Brain pericyte (primary cell): ENCODE results near the gene WDR31.

ENCODE experiments used
- DNase-seq: peaks from one replicate; pipeline ENCODE4 v3.0.0-alpha.2; 2012; ENCODE audit warnings: low read depth, low spot score

The WDR31 gene

DNA sequence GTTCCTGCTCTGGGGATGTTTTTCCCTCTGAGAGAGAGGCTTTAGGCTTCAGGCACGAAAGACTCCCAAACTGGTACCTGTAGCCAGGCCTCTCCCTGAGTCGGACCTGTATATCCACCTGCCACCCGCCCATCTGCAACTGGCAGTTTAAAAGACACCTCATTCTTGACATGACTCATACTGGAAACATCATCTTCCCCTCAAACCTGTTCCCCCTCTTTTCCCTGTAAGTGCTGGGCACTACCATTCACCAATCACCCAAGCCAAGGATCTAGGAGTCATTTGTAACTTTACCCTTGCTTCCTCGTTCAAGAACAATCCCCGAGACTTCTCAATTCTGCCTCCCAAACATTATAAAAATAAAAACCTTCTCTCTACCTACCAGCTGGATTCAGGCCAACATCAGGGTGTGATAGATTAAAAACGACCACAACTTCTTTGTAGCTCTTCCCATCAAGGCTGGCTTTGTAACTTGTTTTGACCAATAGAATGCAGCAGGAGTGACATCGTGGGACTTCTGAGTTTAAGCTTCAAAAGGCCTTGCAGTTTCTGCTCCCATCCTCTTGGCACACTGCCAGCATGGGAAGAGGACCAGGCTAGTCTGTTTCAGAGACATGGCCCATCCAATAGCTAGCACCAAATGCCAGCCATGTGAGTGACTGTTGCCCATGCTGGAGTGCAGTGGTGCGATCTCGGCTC, 1.8 kb upstream of the WDR31 start:
- DNase-seq = no peak

DNA sequence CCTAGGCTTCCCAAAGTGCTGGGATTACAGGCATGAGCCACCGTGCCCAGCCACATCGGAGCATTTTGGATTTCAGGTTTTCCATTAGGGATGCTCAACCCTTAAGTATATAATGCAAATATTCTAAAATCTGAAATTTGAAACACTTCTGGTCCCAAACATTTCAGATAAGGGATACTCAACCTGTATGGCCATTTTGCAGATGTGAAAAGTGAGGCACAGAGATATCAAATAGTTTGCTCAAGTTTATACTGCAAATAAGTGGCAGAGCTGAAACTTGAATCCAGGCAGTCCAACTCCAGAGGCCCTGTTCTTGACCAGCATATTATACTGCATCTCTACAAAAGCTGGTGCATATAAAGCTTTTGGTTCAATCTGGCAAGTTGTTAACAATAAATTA, 2.4 kb downstream of the WDR31 start:
- DNase-seq = no peak

DNA sequence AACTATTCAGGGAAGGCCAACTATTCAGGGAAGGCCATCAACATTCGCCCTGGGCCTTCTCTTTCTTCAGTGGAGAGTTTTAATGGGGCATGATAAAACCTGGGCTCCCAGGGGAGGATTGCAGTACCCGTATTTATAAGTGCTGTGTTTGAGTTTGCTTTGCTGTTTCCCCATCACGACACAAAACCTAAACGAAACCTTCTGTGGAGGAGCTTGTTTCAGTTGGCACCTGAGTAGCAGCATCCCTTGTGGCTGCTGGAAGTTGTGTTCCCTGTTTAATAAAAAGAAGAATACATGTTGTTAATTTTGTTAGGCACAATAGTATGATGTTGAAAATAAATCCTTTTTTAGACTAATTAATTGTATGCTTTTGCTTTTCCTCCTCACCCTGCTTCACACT, 8.3 kb downstream of the WDR31 start:
- DNase-seq = no peak

DNA sequence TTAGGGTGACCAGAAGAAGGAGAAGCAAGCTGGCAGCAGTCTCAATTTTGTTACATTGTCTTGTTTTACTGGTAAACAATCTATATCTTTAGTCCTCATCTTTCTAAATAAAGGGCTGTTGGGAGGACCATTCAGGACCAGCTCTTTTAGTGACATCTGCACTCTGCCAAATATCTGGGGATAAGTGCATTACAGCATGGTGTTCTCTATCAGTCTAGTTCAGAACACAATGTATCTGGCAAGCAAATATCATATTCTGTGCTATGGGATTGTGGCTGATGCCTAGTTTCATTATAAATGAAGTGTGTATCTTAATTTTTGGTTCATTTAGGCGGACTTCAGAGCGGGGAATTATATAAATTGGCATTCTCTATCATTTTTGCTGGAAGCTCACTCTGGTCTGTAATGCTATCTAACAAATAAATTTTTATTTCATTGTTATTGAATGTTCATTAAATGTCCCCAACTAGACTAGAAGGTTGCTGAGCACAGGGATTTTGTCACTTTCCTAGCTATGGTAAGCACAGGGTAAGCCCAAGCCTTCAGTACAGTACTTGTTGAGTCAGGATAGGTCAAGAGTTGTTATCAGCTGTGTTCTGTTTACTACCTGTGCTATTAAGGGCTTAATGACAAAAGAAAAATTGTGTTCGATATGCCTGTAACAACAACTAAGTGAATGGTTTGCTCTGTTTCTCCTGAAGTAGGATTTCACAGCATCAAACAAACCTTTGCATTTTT, 11.9 kb downstream of the WDR31 start:
- no peak for DNase-seq

DNA sequence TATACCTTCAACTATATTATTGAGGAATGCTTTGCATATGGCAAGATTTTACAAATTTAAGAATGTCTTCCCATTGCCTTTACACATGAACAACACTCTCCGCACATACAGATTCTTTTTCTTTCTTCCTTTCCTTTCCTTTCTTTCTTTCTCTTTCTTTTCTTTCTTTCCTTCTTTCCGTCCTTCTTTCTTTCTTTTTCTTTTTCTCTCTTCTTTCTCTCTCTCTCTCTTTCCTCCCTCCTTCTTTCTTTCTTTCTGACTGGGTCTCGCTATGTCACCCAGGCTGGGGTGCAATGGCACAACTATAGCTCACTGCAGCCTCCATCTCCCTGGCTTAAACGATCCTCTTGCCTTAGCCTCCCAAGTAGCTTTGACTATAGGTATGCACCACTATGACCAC, 13.8 kb downstream of the WDR31 start:
- no peak for DNase-seq

DNA sequence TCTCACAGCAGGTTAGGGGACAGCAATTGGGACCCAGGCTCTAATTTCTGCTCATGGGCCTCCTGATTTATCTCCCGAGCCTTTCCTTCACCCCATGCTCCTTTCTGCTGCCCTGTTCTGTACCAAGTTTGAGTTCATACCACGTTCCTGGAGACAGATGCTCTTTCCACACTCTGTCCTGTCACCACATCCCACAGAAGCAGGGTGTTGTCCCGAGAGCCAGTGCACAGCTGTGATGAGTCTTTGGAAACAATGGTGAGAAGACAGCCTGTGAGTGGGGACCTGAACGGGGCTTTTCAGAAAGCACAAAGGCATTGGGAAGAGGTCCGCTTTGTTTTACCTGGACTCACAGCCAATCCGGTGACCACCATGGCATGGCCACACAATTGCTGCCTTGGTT, 17.4 kb downstream of the WDR31 start:
- DNase-seq = no peak

DNA sequence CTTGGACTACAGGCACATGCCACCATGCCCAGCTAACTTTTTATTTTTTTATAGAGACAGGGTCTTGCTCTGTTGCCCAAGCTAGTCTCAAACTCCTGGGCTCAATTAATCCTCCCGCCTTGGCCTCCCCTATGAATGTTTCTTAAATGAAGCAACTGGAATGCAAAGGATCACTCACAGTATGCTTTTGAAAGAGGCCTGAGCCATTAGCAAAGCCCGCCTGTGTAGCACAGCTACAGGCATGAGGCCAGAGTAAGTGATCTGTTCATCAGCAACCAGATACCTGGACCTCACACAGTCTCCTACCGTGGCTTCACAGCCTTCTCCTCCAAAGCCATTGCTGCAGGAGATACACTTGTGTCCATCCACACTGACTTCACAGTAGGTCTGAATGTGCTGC, 20.0 kb downstream of the WDR31 start:
- no peak for DNase-seq

DNA sequence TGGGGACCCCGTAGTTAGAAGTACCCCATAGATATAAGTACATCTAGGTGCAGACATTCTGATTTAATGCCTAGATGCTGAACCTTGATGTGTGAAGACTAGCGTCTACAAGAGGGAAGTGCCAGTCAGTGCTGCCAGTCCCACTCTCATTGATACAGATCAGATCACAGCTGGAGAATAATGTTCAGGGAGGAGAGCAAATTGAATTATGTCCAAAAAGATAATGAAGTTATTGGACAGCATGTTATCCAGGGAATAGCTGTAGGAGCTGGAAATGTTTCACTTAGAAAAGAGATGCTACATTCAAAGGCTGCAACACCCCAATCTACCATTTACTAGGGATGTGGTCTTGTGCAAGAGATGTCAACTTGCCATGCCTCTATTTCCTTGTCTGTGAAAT, 21.0 kb downstream of the WDR31 start:
- DNase-seq = no peak

DNA sequence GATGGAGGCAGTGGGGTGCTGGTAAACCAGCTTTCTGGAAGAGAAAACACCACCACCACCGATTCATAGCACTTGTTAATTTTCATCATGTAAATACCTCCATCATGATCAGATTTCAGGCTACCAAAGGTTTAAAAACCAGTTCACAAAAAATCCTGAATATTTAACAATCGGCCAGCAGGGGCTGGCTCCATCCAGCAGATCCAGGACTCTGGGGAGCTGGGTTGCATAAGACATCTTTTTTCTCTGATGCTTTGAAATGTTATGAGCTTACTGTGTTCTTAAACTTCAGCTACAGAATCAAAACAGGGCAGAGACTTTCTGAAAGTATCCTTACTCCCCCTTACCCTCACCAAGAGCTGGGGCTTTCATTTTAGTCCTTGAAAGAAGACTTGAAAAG, 22.3 kb downstream of the WDR31 start:
- no peak for DNase-seq

DNA sequence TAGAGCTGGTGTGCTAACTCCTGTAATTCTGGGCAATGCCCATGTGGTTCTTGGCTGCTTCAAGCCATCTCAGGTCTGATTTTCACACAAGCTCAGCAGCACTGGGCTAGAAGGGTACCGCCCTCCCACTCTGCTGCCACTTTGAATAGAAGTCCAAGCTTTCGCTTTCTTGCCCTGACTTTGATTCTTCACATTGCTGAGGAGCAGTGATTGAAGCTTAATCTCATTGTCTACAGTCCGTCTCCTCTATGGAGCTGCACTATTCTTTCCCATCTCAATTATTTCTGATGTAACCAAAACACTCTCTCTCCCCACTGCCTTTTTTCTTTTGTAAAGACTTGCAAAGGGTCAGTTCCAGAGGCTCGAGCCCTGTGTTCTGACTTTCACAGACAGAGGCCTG, 24.0 kb downstream of the WDR31 start:
- DNase-seq = no peak

DNA sequence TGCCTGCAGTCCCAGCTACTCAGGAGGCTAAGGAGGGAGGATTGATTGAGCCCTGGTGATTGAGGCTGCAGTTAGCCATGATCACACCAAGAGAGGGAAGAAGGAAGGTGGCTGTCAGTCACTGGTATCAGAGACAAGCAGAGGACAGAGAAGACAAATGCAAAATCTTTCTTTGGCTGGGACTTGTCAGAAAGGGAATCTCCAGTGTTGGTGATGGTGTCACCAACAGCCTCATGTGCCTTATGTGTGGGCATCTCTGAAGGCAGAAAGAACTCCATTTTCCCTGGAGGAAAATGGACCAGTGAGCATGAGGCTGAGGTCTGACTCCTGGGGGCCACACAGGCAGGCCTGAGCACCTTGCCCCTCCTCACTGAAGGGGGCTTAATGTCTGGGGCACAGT, 24.8 kb downstream of the WDR31 start:
- DNase-seq = no peak

DNA sequence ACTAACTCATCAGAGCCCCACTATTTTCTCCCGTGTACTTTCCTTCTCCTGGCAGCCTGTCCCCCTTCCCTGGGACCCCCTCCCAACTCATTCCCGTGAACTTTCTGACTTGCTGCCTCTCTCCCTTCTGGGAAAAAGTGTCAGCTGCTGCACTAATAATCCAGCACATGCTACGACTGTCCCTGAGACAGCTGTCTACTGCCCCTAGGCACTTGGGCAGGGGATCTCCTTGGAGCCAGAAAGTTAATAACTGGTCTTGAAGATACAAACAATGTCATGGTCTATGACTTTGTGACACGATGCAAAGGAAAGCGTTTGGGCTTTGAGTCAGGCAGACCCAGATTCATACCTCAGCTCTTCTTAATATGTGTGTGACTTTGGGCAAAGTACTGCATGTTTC, 26.8 kb downstream of the WDR31 start:
- no peak for DNase-seq

DNA sequence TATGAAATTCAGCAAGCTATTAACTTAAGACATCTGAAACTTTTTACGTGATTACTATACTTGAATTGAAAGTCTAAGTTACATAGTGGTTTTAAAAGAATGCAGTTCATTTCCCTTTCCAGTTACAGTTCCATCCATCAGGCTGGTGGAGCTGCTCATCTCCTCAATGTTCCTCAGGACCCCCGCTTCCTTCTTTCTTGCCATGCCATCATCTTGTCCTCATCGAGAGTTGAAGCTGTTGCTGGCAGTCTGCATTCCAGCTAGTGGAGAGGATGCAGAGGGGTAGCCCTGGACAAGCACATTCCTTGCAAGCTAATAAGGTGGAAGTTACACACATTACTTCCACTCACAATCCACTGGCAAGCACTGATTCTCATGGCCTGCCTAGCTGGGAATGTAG, 28.1 kb downstream of the WDR31 start:
- DNase-seq = no peak

DNA sequence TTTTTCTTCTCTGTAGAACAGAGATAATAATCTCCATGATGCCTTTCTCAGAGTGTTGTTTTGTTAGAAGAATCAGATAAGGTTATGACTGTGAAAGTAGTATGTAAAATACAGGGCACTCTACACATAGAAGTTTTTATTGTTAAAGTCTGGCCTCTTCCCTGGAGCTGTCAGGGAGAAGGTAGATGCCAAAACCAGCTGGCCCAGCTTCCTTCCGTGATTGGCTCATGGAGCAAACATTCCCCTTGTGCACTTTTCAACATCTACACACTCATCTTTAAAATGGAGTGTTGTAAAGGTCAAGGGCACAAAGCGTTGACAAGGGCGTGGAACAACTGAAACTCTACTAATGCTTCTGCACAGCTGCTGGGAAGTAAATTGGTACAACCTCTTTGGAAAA, 29.5 kb downstream of the WDR31 start:
- no peak for DNase-seq

DNA sequence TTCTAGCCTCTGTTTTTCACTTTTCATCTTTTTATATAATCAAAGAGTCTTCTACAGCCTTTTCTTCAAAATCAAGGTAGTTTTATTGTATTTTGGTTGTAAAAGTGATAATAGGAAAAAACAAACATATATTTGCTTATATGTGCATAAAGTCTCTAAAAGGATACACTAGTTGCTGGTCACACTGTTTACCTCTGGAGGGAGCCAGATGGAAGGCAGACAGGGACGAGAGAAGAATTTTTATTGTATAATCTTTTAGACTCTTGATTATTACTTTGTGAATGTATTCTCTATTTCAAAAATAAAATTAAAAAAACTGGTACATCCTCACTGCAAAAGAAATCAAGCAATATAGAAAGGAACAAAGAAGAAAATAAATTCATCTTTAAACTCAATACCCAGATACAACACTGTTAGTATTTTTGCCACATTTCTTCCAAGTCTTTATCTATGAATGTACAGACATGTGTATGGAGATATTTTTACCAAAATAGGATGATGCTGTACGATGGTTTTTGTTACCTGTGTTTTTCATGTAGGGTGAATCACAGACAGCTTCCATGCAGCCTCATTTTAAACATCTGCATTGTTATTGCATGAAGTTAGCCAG, 30.8 kb downstream of the WDR31 start:
- DNase-seq = no peak

DNA sequence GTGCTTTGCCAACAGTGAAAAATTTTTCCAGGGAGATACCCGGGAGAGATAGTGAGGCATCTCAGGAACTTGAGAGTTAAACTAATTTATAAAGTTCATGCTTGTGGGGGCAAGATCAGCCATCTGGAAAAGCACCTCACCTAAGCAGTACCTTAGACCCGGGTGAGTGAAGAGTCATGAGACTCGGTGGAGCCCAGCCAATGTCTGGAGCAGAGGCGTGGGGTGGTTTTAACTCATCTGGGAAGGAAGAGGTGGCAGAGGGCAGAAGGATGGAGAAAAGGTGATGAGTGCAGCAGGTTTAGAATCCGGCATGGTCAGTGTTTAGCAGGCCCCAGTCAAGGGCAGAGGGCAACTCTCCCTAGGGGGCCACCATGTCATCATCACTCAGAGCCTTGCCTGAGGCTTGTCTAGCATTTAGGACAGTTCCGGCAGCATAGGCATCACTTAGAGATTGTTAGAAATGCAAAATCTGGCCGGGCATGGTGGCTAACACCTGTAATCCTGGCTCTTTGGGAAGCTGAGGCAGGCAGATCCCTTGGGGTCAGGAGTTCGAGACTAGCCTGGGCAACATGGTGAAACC, 32.6 kb downstream of the WDR31 start:
- DNase-seq = no peak

DNA sequence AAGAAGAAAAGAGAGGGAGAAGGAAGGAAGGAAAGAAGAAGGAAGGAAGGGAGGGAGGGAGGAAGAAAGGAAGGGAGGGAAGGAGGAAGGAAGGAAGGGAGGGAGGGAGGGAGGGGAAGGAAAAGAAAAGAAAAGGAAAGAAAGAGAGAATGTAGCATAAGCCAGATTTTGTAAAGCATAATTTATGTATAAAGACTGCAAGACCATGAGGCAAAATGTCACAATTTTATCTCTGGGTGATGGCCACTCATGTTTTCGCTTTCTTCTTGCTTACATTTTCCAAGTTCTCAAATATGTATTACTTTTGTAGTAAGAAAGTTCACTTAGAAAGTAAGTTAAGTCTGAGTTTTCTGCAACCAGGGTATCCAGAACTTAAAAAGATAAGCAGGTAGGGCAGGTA, 33.5 kb downstream of the WDR31 start:
- DNase-seq = no peak

DNA sequence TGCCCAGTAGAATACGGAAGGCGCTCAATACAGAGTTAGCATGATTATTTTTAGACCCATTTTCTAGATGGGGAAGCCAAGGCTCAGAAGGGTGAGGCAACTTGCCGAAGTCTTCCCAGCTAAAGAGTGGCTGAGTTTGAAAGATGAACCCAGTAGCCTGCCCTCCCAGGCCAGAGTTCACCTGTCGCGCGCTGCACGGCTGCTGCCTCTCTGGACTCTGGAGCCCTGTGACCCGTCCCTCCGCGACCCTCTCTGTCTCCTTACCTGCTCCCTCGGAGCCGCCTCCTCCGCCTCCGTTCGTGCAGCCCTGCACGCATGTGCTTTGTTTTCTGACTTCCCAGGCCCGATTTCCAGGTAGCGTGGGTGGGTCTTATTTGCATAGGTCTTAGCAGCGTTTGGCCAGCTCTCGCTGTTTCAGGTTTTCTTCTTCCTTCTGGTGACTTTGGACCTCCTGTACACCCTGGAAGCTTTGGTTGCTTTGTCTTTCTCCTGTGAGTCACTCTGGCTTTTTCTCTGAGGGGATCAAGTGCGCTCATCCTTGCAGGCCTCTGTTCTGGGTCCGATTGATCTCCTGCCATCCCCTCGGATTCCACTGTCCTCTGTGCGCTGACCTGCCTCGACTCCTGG, 37.2 kb downstream of the WDR31 start, which contains the start of gene RNF183:
RNF183 (minus strand) TSS at position 585 of the 627 bp plus-strand sequence. CDS start 5,192 bp downstream, outside the sequence.
- DNase-seq = no peak

DNA sequence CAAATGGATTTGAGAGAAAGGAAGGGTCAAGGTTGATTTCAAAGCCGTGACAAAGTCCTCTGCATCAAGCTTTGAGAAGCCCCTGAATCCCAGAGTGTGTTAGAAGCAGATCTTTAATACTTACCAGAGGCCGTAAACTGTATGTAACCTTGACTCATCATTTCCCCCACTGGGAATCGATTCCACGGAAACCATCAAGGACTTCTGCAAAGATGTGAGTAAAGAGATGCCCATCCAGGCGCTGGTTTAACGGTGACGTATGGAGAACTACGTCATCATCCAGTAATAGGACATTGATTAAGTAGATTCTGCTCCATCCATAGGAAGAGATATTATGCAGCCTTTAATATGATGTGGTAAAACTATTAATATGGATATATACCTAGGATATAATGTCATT, 38.5 kb downstream of the WDR31 start:
- DNase-seq = no peak

DNA sequence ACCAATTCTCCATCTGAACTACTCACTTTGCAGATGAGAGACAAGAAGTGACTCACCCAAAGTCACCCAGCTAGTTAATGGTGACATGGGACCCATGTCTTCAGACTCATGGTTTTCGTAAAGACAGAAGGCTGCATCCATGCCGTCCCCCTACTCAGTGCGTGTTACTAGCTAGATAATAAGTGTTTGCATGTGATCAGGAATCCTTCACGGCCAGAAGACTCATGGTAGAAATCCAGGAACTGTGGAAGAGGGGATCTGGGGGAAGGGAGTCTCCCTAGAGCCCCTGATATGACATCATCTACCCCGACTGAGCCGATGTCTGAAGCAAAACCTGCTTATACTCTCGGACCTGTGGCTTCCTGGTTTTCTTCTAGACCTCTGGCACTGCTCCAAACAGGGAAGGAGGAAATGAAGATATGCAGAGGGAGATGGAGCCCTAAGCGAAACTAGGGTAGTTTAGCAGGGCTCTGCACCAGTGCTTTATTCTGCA, 40.2 kb downstream of the WDR31 start:
- DNase-seq = no peak

DNA sequence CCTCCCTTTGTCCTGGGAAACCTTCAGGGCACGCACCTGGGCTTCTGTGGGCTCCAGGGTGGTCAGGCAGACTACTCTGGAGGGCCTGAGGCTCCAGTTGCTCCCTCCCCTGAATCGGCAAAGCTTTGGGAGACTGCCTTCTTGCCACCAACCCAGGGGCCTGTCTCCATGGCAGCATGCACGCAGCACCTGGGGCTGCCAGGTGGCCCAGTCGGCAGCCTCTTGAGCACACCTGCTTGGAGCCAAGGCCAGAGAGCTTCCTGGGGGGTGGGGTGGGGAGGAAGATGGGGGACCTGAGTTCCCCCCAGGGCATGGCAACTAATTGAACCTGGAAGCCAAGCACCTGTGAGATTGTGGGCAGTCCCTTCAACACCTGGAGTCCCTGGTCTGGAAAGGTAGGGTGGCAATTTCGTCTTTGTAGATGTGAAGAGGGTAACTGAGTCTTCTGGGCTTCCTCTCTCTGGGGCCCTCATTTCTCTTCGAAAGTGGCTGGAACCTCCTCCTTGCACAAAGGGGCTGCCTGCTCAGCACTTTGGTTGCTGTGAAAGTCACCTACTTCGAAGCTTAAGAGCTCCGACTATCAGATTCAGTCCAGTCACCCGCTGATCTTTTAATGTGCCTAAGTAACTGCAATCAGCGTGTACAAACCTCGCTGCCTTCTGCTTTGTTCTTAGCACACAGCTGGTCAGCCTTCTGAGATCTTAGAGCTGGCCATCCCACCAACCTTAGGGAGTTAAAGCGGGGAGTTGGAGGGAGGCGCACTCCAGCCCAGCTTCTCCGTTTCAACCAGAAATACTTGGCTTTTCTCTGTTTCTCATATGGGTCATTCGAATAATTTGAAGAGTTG, 40.9 kb downstream of the WDR31 start:
- no peak for DNase-seq
